K562 (cell line): ENCODE measurements around the gene CDH12.

Experiments used
- CHD2 ChIP-seq: IDR thresholded peaks from 2 replicates; pipeline ENCODE4 v1.6.1; 2011; ENCODE audit warnings: low read depth, low read length
- CTCF ChIP-seq, 3 experiments: IDR thresholded peaks in 2 of 3; conservative IDR thresholded peaks in 1 of 3; 2 replicates each; pipeline ENCODE4 v1.5.1; 2011 to 2012; ENCODE audit warnings: low read length in 3 of 3, mild to moderate bottlenecking in 3 of 3, control low read depth in 2 of 3, improper control_type of control experiment in 1 of 3, inconsistent platforms in 1 of 3, low read depth in 1 of 3, mixed read lengths in 1 of 3, moderate library complexity in 1 of 3; ENCODE audit not compliant: insufficient read depth in 2 of 3
- MTA1 ChIP-seq: fragments of 450-650 bp; IDR thresholded peaks from 2 replicates; pipeline ENCODE4 v1.6.1; 2017; ENCODE audit warnings: borderline replicate concordance
- MYNN ChIP-seq, 2 experiments: sonication (generic); formaldehyde crosslinking in 1 of 2; IDR thresholded peaks; 2 replicates each; pipeline versions ENCODE4 v1.5.0 to v1.6.1; 2016 to 2020; ENCODE audit warnings: antibody characterized with exemption in 1 of 2, missing genetic modification reagents in 1 of 2
- POLR2A ChIP-seq: fragments of 450-650 bp; conservative IDR thresholded peaks from 2 replicates; pipeline ENCODE4 v1.6.1; 2016
- SIX5 ChIP-seq, 2 experiments: IDR thresholded peaks; 2 replicates each; pipeline ENCODE4 v1.6.1; 2011; ENCODE audit warnings: low read length in 2 of 2, borderline replicate concordance in 1 of 2, low read depth in 1 of 2, mild to moderate bottlenecking in 1 of 2, moderate library complexity in 1 of 2; ENCODE audit not compliant: insufficient read depth in 1 of 2
- SRSF7 ChIP-seq: fragments of 200-400 bp; formaldehyde crosslinking; optimal IDR thresholded peaks from 2 replicates; pipeline ENCODE3; 2017; ENCODE audit warnings: mild to moderate bottlenecking, low read depth, low read length
- TRIM24 ChIP-seq, 2 experiments: fragments of 450-650 bp; IDR thresholded peaks; 2 replicates each; pipeline ENCODE4 v1.6.1; 2016
- ZFP30 ChIP-seq: fragments of 250-450 bp; sonication (Bioruptor Pico); IDR thresholded peaks from 2 replicates; pipeline ENCODE4 v1.8.0; 2022; ENCODE audit warnings: moderate library complexity, mild to moderate bottlenecking, inconsistent platforms, borderline replicate concordance

- TF ChIP-seq CTCF (IDR thresholded peaks at IDR 0.05 in 2 of 3, conservative IDR thresholded peaks at IDR 0.05 in 1 of 3; ENCODE audit: insufficient read depth in 2 of 3, low read depth in 1 of 3, low read length in 3 of 3) (no peak), TRIM24 (IDR thresholded peaks at IDR 0.05) (no peak), ZFP30 (CRISPR knock-in tag) (no peak), MTA1 (no peak), CHD2 (no peak), POLR2A (no peak), MYNN (IDR thresholded peaks at IDR 0.05) (no peak), MYNN (CRISPR knock-in tag; IDR thresholded peaks at IDR 0.05) (no peak), SIX5 (IDR thresholded peaks at IDR 0.05; ENCODE audit: borderline replicate concordance in 1 of 2, insufficient read depth in 1 of 2, low read depth in 1 of 2, low read length in 2 of 2) (no peak), SRSF7 (no peak)
Observed at GRCh38 chr5:21807953-21808352, 1045.2 kb downstream of the CDH12 start.
